ENCODE results near the gene VEPH1. TPM values are rescaled to one million over a fixed set of nuclear protein-coding genes. Genes with fewer than 3 reads are reported as not detected.

The VEPH1 gene
- total and polyA plus RNA-seq, 7 experiments from 2014 or later: 0.22 to 0.48 TPM; not detected in 5

GRCh38 chr3:157310329-157311052 is 192.7 kb downstream of the VEPH1 start:
- Mint-ChIP-seq H3K27ac (no peak overlapping the region), H3K4me1 (no peaks in the 10 kb centered on the region)
- CTCF ChIA-PET: no interaction called here

GRCh38 chr3:157306502-157306901 is 196.7 kb downstream of the VEPH1 start:
- Histone ChIP-seq H3K36me3 (ENCODE audit: control insufficient read depth in 2 of 3, insufficient read depth in 3 of 3, low read length in 3 of 3) (no peaks in the 10 kb centered on the region), H3K4me1 (ENCODE audit: control insufficient read depth in 2 of 2, insufficient read depth in 2 of 2, low read length in 2 of 2) (no peaks in the 10 kb centered on the region), H3K4me3 (ENCODE audit: low read length) (no peak overlapping the region), H3K9me3 (ENCODE audit: control insufficient read depth in 2 of 3, low read length in 3 of 3) (no peaks in the 10 kb centered on the region), H3K27ac (ENCODE audit: low read depth, low read length) (no peak overlapping the region), H3K27me3 (ENCODE audit: control insufficient read depth in 2 of 2, insufficient read depth in 2 of 2, low read length in 2 of 2) (no peaks in the 10 kb centered on the region)
- peaks cover 0 to 4% (median 0%) of the 10 kb centered on the region in 5 donors for H3K36me3 Mint-ChIP-seq
- ChIA-PET POLR2A (no interaction called here), CTCF (no interaction called here)
- intact Hi-C loops (cut with micrococcal nuclease): no loop called here
- DNase-seq (no peak), ATAC-seq (no peak)
- H3K27ac Mint-ChIP-seq: no peak overlapping the region
- H3K4me3 Mint-ChIP-seq: no peak overlapping the region
- H3K9me3 Mint-ChIP-seq: no peaks in the 10 kb centered on the region
- no peaks in the 10 kb centered on the region for H3K4me1 Mint-ChIP-seq
- no peaks in the 10 kb centered on the region for H3K27me3 Mint-ChIP-seq

More at GRCh38 chr3:157310329-157311052, 192.7 kb downstream of the VEPH1 start:
- Histone ChIP-seq H3K27ac (ENCODE audit: low read depth, low read length) (no peak overlapping the region), H3K4me1 (ENCODE audit: control insufficient read depth in 2 of 2, insufficient read depth in 2 of 2, low read length in 2 of 2) (no peaks in the 10 kb centered on the region), H3K9me3 (ENCODE audit: control insufficient read depth in 2 of 3, low read length in 3 of 3) (no peaks in the 10 kb centered on the region), H3K4me3 (ENCODE audit: low read length) (no peak overlapping the region), H3K27me3 (ENCODE audit: control insufficient read depth in 2 of 2, insufficient read depth in 2 of 2, low read length in 2 of 2) (no peaks in the 10 kb centered on the region), H3K36me3 (ENCODE audit: control insufficient read depth in 2 of 3, insufficient read depth in 3 of 3, low read length in 3 of 3) (no peaks in the 10 kb centered on the region)
- intact Hi-C loops (cut with micrococcal nuclease): no loop called here
- POLR2A ChIA-PET: no interaction called here
- no peaks in the 10 kb centered on the region for H3K9me3 Mint-ChIP-seq
- ATAC-seq (no peak), DNase-seq (no peak)
- H3K4me3 Mint-ChIP-seq: no peak overlapping the region
- peaks cover 0 to 4% (median 0%) of the 10 kb centered on the region in 5 donors for H3K36me3 Mint-ChIP-seq
- H3K27me3 Mint-ChIP-seq: peaks cover 0 to 4% (median 0%) of the 10 kb centered on the region in 5 donors

GRCh38 chr3:157305392-157305791 is 197.8 kb downstream of the VEPH1 start:
- H3K4me3 ChIP-seq (ENCODE audit: low read length): no peak overlapping the region
- DNase-seq: no peak
- no peaks in the 10 kb centered on the region for H3K27me3 Mint-ChIP-seq
- H3K27ac ChIP-seq (ENCODE audit: low read depth, low read length): no peak overlapping the region
- H3K36me3 Mint-ChIP-seq: peaks cover 0 to 4% (median 0%) of the 10 kb centered on the region in 5 donors
- ATAC-seq: no peak
- no peaks in the 10 kb centered on the region for H3K9me3 Mint-ChIP-seq
- no peak overlapping the region for H3K4me3 Mint-ChIP-seq
- intact Hi-C loops (cut with micrococcal nuclease): no loop called here
- no peaks in the 10 kb centered on the region for H3K36me3 ChIP-seq (ENCODE audit: control insufficient read depth in 2 of 3, insufficient read depth in 3 of 3, low read length in 3 of 3)
- H3K4me1 ChIP-seq (ENCODE audit: control insufficient read depth in 2 of 2, insufficient read depth in 2 of 2, low read length in 2 of 2): no peaks in the 10 kb centered on the region
- no peaks in the 10 kb centered on the region for H3K9me3 ChIP-seq (ENCODE audit: control insufficient read depth in 2 of 3, low read length in 3 of 3)
- H3K27me3 ChIP-seq (ENCODE audit: control insufficient read depth in 2 of 2, insufficient read depth in 2 of 2, low read length in 2 of 2): no peaks in the 10 kb centered on the region
- POLR2A ChIA-PET: no interaction called here
- H3K4me1 Mint-ChIP-seq: no peaks in the 10 kb centered on the region
- CTCF ChIA-PET: no interaction called here
- no peak overlapping the region for H3K27ac Mint-ChIP-seq

- Histone ChIP-seq H3K9me3 (ENCODE audit: control insufficient read depth in 2 of 3, low read length in 3 of 3) (no peaks in the 10 kb centered on the region), H3K27ac (ENCODE audit: low read depth, low read length) (no peak overlapping the region), H3K27me3 (ENCODE audit: control insufficient read depth in 2 of 2, insufficient read depth in 2 of 2, low read length in 2 of 2) (no peaks in the 10 kb centered on the region), H3K4me3 (ENCODE audit: low read length) (no peak overlapping the region), H3K4me1 (ENCODE audit: control insufficient read depth in 2 of 2, insufficient read depth in 2 of 2, low read length in 2 of 2) (no peaks in the 10 kb centered on the region), H3K36me3 (ENCODE audit: control insufficient read depth in 2 of 3, insufficient read depth in 3 of 3, low read length in 3 of 3) (no peaks in the 10 kb centered on the region)
- H3K9me3 Mint-ChIP-seq: no peaks in the 10 kb centered on the region
- H3K27me3 Mint-ChIP-seq: peaks cover 0 to 2% (median 0%) of the 10 kb centered on the region in 5 donors
- no peak overlapping the region for H3K27ac Mint-ChIP-seq
- ATAC-seq (no peak), DNase-seq (no peak)
- H3K4me1 Mint-ChIP-seq: no peaks in the 10 kb centered on the region
- intact Hi-C loops (cut with micrococcal nuclease): no loop called here
- no peaks in the 10 kb centered on the region for H3K36me3 Mint-ChIP-seq
- ChIA-PET CTCF (no interaction called here), POLR2A (no interaction called here)
- no peak overlapping the region for H3K4me3 Mint-ChIP-seq
These were observed 201.5 kb downstream of the VEPH1 start for GRCh38 chr3:157301755-157302154.

- H3K36me3 ChIP-seq (ENCODE audit: control insufficient read depth in 2 of 3, insufficient read depth in 3 of 3, low read length in 3 of 3): no peaks in the 10 kb centered on the region
- intact Hi-C loops (cut with micrococcal nuclease): no loop called here
- Mint-ChIP-seq H3K9me3 (no peaks in the 10 kb centered on the region), H3K36me3 (no peaks in the 10 kb centered on the region), H3K27ac (no peak overlapping the region), H3K27me3 (peaks cover 0 to 2% (median 0%) of the 10 kb centered on the region in 5 donors), H3K4me3 (no peak overlapping the region), H3K4me1 (no peaks in the 10 kb centered on the region)
- no peak overlapping the region for H3K4me3 ChIP-seq (ENCODE audit: low read length)
- ChIA-PET POLR2A (no interaction called here), CTCF (no interaction called here)
- H3K4me1 ChIP-seq (ENCODE audit: control insufficient read depth in 2 of 2, insufficient read depth in 2 of 2, low read length in 2 of 2): no peaks in the 10 kb centered on the region
- H3K27ac ChIP-seq (ENCODE audit: low read depth, low read length): no peak overlapping the region
- no peaks in the 10 kb centered on the region for H3K9me3 ChIP-seq (ENCODE audit: control insufficient read depth in 2 of 3, low read length in 3 of 3)
- ATAC-seq: no peak
- DNase-seq: no peak
- H3K27me3 ChIP-seq (ENCODE audit: control insufficient read depth in 2 of 2, insufficient read depth in 2 of 2, low read length in 2 of 2): no peaks in the 10 kb centered on the region
These were observed 202.1 kb downstream of the VEPH1 start for GRCh38 chr3:157300981-157301663.

GRCh38 chr3:157300094-157300493 is 203.1 kb downstream of the VEPH1 start:
- H3K27me3 Mint-ChIP-seq: peaks cover 0 to 2% (median 0%) of the 10 kb centered on the region in 5 donors
- CTCF ChIA-PET: no interaction called here
- H3K9me3 ChIP-seq (ENCODE audit: control insufficient read depth in 2 of 3, low read length in 3 of 3): no peaks in the 10 kb centered on the region

More at GRCh38 chr3:157300094-157300493, 203.1 kb downstream of the VEPH1 start:
- H3K4me3 ChIP-seq (ENCODE audit: low read length): no peak overlapping the region
- intact Hi-C loops (cut with micrococcal nuclease): no loop called here
- POLR2A ChIA-PET: no interaction called here
- Mint-ChIP-seq H3K36me3 (no peaks in the 10 kb centered on the region), H3K4me1 (no peaks in the 10 kb centered on the region), H3K27ac (no peak overlapping the region), H3K9me3 (no peaks in the 10 kb centered on the region), H3K4me3 (no peak overlapping the region)
- ATAC-seq: no peak
- H3K27me3 ChIP-seq (ENCODE audit: control insufficient read depth in 2 of 2, insufficient read depth in 2 of 2, low read length in 2 of 2): no peaks in the 10 kb centered on the region
- no peak for DNase-seq
- H3K27ac ChIP-seq (ENCODE audit: low read depth, low read length): no peak overlapping the region
- no peaks in the 10 kb centered on the region for H3K4me1 ChIP-seq (ENCODE audit: control insufficient read depth in 2 of 2, insufficient read depth in 2 of 2, low read length in 2 of 2)
- H3K36me3 ChIP-seq (ENCODE audit: control insufficient read depth in 2 of 3, insufficient read depth in 3 of 3, low read length in 3 of 3): no peaks in the 10 kb centered on the region
